Panc1 (cell line): ENCODE results near the gene TLE3.

Experiments
- POLR2AphosphoS5 ChIP-seq: IDR thresholded peaks from 2 replicates; pipeline ENCODE4 v1.6.1; 2012; ENCODE audit warnings: mild to moderate bottlenecking, low read depth, low read length, moderate library complexity
- SIN3A ChIP-seq: IDR thresholded peaks from 2 replicates; pipeline ENCODE4 v1.6.1; 2012; ENCODE audit warnings: low read depth, mild to moderate bottlenecking, low read length, moderate library complexity, borderline replicate concordance; ENCODE audit not compliant: insufficient read depth
- TCF7L2 ChIP-seq: IDR thresholded peaks from 2 replicates; pipeline ENCODE4 v1.6.1; 2011; ENCODE audit warnings: mild to moderate bottlenecking, low read depth, low read length, inconsistent platforms
- TF ChIP-seq, protein P1 (sequence below): fragments of 450-650 bp; IDR thresholded peaks from 2 replicates; pipeline ENCODE4 v1.5.1; 2017; ENCODE audit warnings: mild to moderate bottlenecking
- TF ChIP-seq, protein P2 (sequence below), 2 experiments: IDR thresholded peaks; 2 replicates each; pipeline ENCODE4 v1.6.1; 2011 to 2012; ENCODE audit warnings: low read depth in 2 of 2, control low read depth in 1 of 2, low read length in 1 of 2, mild to moderate bottlenecking in 1 of 2, moderate library complexity in 1 of 2; ENCODE audit not compliant: insufficient read depth in 1 of 2

DNA sequence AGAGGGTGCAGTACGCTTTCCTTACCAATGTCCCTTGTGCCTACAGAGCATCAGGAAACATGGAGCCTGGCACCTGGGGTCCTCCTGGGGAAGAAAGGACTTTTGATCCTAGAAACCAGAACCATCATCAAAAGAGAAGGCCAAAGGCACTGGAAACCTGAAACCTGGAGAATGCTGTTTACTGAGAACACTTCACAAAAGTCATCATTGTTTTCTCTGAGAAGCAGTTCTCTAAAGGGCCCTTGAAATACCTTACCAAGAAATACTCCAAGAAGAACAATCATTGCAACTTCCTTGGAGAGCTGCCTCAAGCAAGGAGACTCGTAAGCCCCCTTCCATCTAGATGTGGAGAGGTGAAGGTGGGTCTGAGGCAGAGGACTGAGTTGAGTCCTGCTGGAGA lies 66.0 kb downstream of the TLE3 start:
- TF ChIP-seq, protein P1, sequence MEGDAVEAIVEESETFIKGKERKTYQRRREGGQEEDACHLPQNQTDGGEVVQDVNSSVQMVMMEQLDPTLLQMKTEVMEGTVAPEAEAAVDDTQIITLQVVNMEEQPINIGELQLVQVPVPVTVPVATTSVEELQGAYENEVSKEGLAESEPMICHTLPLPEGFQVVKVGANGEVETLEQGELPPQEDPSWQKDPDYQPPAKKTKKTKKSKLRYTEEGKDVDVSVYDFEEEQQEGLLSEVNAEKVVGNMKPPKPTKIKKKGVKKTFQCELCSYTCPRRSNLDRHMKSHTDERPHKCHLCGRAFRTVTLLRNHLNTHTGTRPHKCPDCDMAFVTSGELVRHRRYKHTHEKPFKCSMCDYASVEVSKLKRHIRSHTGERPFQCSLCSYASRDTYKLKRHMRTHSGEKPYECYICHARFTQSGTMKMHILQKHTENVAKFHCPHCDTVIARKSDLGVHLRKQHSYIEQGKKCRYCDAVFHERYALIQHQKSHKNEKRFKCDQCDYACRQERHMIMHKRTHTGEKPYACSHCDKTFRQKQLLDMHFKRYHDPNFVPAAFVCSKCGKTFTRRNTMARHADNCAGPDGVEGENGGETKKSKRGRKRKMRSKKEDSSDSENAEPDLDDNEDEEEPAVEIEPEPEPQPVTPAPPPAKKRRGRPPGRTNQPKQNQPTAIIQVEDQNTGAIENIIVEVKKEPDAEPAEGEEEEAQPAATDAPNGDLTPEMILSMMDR: no peak
- TF ChIP-seq POLR2AphosphoS5: no peak
- no peak for TF ChIP-seq TCF7L2
- no peak for TF ChIP-seq SIN3A
- TF ChIP-seq, protein P2, sequence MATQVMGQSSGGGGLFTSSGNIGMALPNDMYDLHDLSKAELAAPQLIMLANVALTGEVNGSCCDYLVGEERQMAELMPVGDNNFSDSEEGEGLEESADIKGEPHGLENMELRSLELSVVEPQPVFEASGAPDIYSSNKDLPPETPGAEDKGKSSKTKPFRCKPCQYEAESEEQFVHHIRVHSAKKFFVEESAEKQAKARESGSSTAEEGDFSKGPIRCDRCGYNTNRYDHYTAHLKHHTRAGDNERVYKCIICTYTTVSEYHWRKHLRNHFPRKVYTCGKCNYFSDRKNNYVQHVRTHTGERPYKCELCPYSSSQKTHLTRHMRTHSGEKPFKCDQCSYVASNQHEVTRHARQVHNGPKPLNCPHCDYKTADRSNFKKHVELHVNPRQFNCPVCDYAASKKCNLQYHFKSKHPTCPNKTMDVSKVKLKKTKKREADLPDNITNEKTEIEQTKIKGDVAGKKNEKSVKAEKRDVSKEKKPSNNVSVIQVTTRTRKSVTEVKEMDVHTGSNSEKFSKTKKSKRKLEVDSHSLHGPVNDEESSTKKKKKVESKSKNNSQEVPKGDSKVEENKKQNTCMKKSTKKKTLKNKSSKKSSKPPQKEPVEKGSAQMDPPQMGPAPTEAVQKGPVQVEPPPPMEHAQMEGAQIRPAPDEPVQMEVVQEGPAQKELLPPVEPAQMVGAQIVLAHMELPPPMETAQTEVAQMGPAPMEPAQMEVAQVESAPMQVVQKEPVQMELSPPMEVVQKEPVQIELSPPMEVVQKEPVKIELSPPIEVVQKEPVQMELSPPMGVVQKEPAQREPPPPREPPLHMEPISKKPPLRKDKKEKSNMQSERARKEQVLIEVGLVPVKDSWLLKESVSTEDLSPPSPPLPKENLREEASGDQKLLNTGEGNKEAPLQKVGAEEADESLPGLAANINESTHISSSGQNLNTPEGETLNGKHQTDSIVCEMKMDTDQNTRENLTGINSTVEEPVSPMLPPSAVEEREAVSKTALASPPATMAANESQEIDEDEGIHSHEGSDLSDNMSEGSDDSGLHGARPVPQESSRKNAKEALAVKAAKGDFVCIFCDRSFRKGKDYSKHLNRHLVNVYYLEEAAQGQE (IDR thresholded peaks at IDR 0.05; ENCODE audit: insufficient read depth in 1 of 2, low read depth in 2 of 2, low read length in 1 of 2): no peak
